Activated B cell treated with CpG ODN at 0.5 μM for 24 hours (primary cell): ENCODE results near the gene KCNQ2. TPM values are rescaled to one million over a fixed set of nuclear protein-coding genes. Genes with fewer than 3 reads are reported as not detected.

ENCODE experiments used
- ATAC-seq: fragments of 200-7000 bp; cut with Tn5 transposase; one replicate; pipeline ENCODE4 v1.10.0; 2021; ENCODE audit warnings: low read depth, mild to moderate bottlenecking, moderate library complexity
- CTCF ChIA-PET: fragments of 350-600 bp; sonication (Branson Sonifier 250); formaldehyde crosslinking; loops from one replicate; lab custom pipeline; 2021; ENCODE audit warnings: antibody characterized with exemption; lab: Charles Lee
- POLR2A ChIA-PET: fragments of 350-600 bp; sonication (Branson Sonifier 250); formaldehyde crosslinking; loops from one replicate; lab custom pipeline; 2021; ENCODE audit warnings: antibody characterized with exemption; lab: Charles Lee
- DNase-seq: peaks from one replicate; pipeline ENCODE4 v3.0.0; 2022
- H3K27ac Mint-ChIP-seq: one replicate; pipeline ENCODE4 v1.8.0; 2020; ENCODE audit warnings: mixed read lengths
- H3K27me3 Mint-ChIP-seq: one replicate; pipeline ENCODE4 v1.8.0; 2021; ENCODE audit warnings: mixed read lengths
- H3K36me3 Mint-ChIP-seq: one replicate; pipeline ENCODE4 v1.8.0; 2021; ENCODE audit warnings: low read depth, mixed read lengths
- H3K4me1 Mint-ChIP-seq: one replicate; pipeline ENCODE4 v1.8.0; 2021; ENCODE audit warnings: mixed read lengths
- H3K4me3 Mint-ChIP-seq: one replicate; pipeline ENCODE4 v1.8.0; 2020; ENCODE audit warnings: mild to moderate bottlenecking, mixed read lengths
- H3K9me3 Mint-ChIP-seq: one replicate; pipeline ENCODE4 v1.8.0; 2020; ENCODE audit warnings: mixed read lengths
- intact Hi-C: fragments of 100-400 bp; cut with micrococcal nuclease; formaldehyde crosslinking; loops from one replicate; pipeline ENCODE4 v1.15.1; 2024
- total RNA-seq: library from RNA; stranded (reverse); gene quantifications from 2 replicates; pipeline ENCODE4 v1.2.3, GENCODE V29; 2022
- TF ChIP-seq, protein P1 (sequence below): fragments of 200-600 bp; IDR thresholded peaks from one replicate; pipeline ENCODE4 v1.8.0; 2022; ENCODE audit warnings: antibody characterized with exemption, mild to moderate bottlenecking

Gene KCNQ2
- total RNA-seq, 1 donor from 2014 or later = not detected

DNA sequence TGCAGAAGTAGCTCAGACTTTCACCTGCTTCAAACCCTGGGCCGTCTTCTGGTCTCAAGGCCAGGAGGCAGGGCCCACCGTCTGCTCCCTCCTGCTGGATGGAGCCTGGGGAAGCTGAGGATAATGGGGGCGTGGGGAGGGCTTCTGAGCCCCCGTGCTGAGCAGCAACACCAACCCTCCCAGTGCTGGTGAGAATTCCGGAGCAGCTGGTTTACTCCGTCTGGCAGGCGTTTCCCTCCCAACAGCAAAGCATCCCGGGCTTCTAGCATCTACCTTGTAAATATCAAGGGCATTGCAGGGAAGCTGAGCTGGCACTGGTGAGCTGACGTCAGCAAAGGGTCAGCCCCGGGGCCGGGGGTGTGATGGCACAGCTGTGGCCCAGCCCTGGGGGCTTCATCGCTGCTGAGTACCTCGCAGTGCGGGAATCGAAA is 94.5 kb downstream of the KCNQ2 start:
- no peaks in the 10 kb centered on the region for H3K9me3 Mint-ChIP-seq
- H3K27ac Mint-ChIP-seq = no peak overlapping the region
- H3K36me3 Mint-ChIP-seq = no peaks in the 10 kb centered on the region
- no peak for ATAC-seq
- TF ChIP-seq, protein P1, sequence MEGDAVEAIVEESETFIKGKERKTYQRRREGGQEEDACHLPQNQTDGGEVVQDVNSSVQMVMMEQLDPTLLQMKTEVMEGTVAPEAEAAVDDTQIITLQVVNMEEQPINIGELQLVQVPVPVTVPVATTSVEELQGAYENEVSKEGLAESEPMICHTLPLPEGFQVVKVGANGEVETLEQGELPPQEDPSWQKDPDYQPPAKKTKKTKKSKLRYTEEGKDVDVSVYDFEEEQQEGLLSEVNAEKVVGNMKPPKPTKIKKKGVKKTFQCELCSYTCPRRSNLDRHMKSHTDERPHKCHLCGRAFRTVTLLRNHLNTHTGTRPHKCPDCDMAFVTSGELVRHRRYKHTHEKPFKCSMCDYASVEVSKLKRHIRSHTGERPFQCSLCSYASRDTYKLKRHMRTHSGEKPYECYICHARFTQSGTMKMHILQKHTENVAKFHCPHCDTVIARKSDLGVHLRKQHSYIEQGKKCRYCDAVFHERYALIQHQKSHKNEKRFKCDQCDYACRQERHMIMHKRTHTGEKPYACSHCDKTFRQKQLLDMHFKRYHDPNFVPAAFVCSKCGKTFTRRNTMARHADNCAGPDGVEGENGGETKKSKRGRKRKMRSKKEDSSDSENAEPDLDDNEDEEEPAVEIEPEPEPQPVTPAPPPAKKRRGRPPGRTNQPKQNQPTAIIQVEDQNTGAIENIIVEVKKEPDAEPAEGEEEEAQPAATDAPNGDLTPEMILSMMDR = no peak
- H3K4me3 Mint-ChIP-seq = no peak overlapping the region
- H3K4me1 Mint-ChIP-seq = no peaks in the 10 kb centered on the region
- no peak for DNase-seq
- intact Hi-C loops = no loop called here
- ChIA-PET POLR2A (no interaction called here), CTCF (interaction anchor here (1.9 kb wide), 1 partner anchor 155 kb away, joined by 5 read pairs; no protein-coding TSS in a partner anchor)
- H3K27me3 Mint-ChIP-seq = peaks cover 24% of the 10 kb centered on the region

DNA sequence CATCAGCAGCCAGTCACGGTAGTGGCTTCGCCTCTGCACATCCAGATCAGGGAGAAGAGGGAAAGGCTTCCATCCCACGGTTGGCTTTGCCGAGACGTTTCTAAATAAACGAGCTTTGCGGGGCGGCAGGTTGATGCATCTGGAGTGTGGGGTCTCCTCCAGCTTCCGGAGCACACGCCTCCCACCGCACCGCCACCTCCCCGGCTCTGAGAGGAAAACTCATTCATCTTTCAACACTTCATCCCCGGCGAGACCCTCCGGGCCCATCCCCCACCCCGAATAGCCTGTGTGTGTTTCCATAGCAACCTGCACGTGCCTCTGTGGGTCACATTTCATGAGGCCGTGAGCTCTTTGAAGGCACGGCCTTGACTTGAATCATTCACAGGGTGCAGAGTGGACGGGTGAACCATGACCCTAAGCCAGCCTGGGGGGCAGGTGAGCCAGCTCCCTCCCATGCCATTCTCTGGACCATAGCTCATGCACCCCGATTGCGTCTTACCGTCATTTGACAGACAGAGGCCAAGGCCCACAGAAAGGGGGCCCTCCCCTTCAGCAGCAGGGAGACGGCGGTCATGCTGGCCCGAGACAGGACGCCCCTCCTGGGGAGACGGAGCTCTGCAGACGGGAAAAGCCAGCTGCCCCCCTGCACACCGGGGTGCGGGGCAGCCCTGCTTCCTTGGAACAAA is 95.1 kb downstream of the KCNQ2 start:
- ChIA-PET CTCF (interaction anchor here (0.6 to 1.9 kb wide), 2 partner anchors 68 to 154 kb away, joined by 5 read pairs; no protein-coding TSS in a partner anchor), POLR2A (no interaction called here)
- Mint-ChIP-seq H3K4me1 (no peaks in the 10 kb centered on the region), H3K27ac (no peak overlapping the region), H3K27me3 (peaks cover 24% of the 10 kb centered on the region), H3K36me3 (no peaks in the 10 kb centered on the region), H3K4me3 (no peak overlapping the region), H3K9me3 (no peaks in the 10 kb centered on the region)
- DNase-seq (no peak), ATAC-seq (no peak)
- intact Hi-C loops = no loop called here
- TF ChIP-seq, protein P1 = no peak

DNA sequence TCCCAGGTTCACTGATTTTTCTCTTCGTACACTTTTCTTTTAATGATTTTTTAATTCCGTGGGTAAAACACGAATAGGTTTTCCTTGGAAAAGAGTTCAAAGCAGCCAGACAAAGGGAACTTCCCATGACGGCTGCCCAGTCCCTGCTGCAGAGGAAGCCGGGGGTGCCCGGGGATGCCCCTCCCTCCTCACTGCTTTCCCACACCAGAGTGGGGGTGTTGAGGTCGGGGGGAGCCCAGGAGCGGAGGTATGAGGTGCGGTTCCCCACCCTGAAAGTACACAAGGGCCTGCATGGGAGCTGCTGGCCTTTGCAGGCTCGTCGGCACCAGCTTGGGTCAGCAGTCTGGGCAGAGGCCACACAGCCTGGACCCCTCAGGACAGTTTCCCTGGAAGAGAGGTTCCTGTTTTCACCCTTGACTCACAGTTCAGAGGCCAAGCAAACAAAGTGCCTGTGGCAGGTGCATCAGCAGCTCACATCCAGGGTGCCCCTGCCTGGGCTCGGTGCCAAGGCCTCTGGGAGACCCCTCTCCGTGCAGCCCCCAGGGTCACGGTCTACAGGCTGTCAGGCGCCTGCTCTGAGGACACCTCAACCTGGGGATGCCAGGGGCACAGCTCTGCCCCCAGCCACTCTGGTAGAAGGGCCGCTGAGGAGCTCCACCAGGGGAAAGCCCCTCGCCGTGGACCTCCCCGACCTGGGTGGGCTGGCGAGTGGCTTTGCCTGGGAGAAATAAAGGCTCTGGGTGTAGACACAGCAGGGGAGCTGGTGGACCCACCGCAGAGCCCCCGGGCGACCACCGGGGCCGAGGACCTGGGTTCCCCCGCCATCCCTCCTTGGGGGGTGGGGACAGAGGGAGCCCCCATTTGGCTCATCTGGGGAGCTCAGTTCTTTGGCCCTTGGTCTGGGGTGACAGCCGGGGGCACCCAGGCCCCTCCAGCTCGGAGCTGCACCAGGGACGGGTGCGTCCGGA is 95.9 kb downstream of the KCNQ2 start:
- no peak overlapping the region for H3K27ac Mint-ChIP-seq
- H3K27me3 Mint-ChIP-seq = peaks cover 27% of the 10 kb centered on the region
- DNase-seq (no peak), ATAC-seq (no peak)
- no peak overlapping the region for H3K4me3 Mint-ChIP-seq
- ChIA-PET POLR2A (no interaction called here), CTCF (interaction anchor here (0.6 to 1.9 kb wide), 2 partner anchors 67 to 153 kb away, joined by 5 read pairs; no protein-coding TSS in a partner anchor)
- intact Hi-C loops = no loop called here
- H3K36me3 Mint-ChIP-seq = no peaks in the 10 kb centered on the region
- H3K4me1 Mint-ChIP-seq = no peaks in the 10 kb centered on the region
- no peaks in the 10 kb centered on the region for H3K9me3 Mint-ChIP-seq
- TF ChIP-seq, protein P1 = no peak

DNA sequence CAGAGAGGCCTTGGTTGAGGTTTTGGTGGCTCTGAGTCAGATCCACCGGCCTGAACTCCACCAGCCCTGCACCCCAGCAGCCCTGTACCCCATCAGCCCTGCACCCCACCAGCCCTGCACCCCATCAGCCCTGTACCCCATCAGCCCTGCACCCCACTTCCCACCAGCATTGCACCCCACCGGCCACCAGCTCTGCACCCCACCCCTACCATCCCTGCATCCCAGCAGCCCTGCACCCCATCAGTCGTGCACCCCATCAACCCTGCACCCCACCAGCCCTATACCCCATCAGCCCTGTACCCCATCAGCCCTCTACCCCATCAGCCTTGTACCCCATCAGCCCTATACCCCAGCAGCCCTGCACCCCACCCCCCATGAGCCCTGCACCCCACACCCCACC is 97.0 kb downstream of the KCNQ2 start:
- POLR2A ChIA-PET = no interaction called here
- DNase-seq (no peak), ATAC-seq (no peak)
- H3K4me3 Mint-ChIP-seq = no peak overlapping the region
- H3K4me1 Mint-ChIP-seq = no peaks in the 10 kb centered on the region
- intact Hi-C loops = no loop called here
- H3K9me3 Mint-ChIP-seq = no peaks in the 10 kb centered on the region
- no peak overlapping the region for H3K27ac Mint-ChIP-seq
- H3K36me3 Mint-ChIP-seq = no peaks in the 10 kb centered on the region
- TF ChIP-seq, protein P1 = no peak
- H3K27me3 Mint-ChIP-seq = peaks cover 28% of the 10 kb centered on the region
- CTCF ChIA-PET = no interaction called here

DNA sequence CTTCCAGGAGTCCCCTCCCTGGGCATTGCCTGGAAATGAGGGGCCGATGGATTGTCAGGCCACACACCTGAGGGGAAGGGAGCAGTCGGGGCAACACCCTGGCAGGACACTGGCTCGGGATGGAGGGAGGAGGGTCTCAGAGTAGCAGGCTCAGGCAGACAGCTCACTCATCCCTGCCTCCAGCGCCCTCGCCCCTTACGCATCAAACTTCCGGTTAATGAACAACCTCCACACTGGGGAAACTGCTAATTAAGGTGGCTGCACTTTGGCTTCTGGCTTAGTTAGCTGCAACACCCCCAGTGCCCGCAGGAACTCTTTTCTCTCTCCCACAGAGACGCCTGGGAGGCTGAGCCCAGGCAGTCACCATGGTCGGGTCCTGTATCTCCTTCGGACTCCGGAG is 98.0 kb downstream of the KCNQ2 start:
- Mint-ChIP-seq H3K4me1 (no peaks in the 10 kb centered on the region), H3K27ac (no peak overlapping the region), H3K9me3 (no peaks in the 10 kb centered on the region), H3K27me3 (peaks cover 27% of the 10 kb centered on the region), H3K36me3 (no peaks in the 10 kb centered on the region), H3K4me3 (no peak overlapping the region)
- intact Hi-C loops = no loop called here
- ChIA-PET POLR2A (no interaction called here), CTCF (no interaction called here)
- DNase-seq (no peak), ATAC-seq (no peak)
- TF ChIP-seq, protein P1 = no peak
